Gastrocnemius medialis (tissue), 4 donors: Measurements from ENCODE around the gene DYNLL1.

Experiments used
- CTCF ChIP-seq, 5 experiments: fragments of 450-650 bp in 3 of 5; fragments of 200-600 bp in 2 of 5; sonication (generic) in 2 of 5; IDR thresholded peaks in 4 of 5; conservative IDR thresholded peaks in 1 of 5; 1 replicate in 4 of 5; 2 replicates in 1 of 5; pipeline ENCODE4 v1.5.1; 2016 to 2019; ENCODE audit warnings: antibody characterized with exemption in 5 of 5, mild to moderate bottlenecking in 3 of 5, moderate library complexity in 3 of 5
- POLR2A ChIP-seq, 2 donors: fragments of 450-650 bp; IDR thresholded peaks; one replicate each; pipeline ENCODE4 v1.6.1; 2017; ENCODE audit warnings: antibody characterized with exemption in 2 of 2, mild to moderate bottlenecking in 2 of 2, moderate library complexity in 2 of 2

- TF ChIP-seq CTCF (IDR thresholded peaks at IDR 0.05 in 4 of 5, conservative IDR thresholded peaks at IDR 0.05 in 1 of 5) (no peak), POLR2A (IDR thresholded peaks at IDR 0.05) (no peak)
Measured at GRCh38 chr12:120485961-120486881, 9.7 kb upstream of the DYNLL1 start.
